ENCODE data around the gene CNTNAP2. TPM values are rescaled to one million over a fixed set of nuclear protein-coding genes. Genes with fewer than 3 reads are reported as not detected.

CNTNAP2 gene
- total RNA-seq, 4 donors from 2014 or later: 0.42 to 0.71 TPM; not detected in 2

- no peak overlapping the region for H3K4me3 ChIP-seq (ENCODE audit: low read depth, poor library complexity, severe bottlenecking)
- intact Hi-C loops (cut with DNase I; ENCODE audit: low total_unique reads): no loop called here
- no peak for DNase-seq (ENCODE audit: low spot score in 2 of 2)
These were observed 1393.1 kb downstream of the CNTNAP2 start for GRCh38 chr7:147509541-147510200.

GRCh38 chr7:147510201-147510542, 1393.6 kb downstream of the CNTNAP2 start:
- H3K4me3 ChIP-seq (ENCODE audit: low read depth, poor library complexity, severe bottlenecking): no peak overlapping the region
- no peak for DNase-seq (ENCODE audit: low spot score in 2 of 2)
- intact Hi-C loops (cut with DNase I; ENCODE audit: low total_unique reads): no loop called here
- no peak for TF ChIP-seq POLR2A (IDR thresholded peaks at IDR 0.05)
- no peak for TF ChIP-seq CTCF (IDR thresholded peaks at IDR 0.05)

More at GRCh38 chr7:147509541-147510200, 1393.1 kb downstream of the CNTNAP2 start:
- no peak for TF ChIP-seq CTCF (IDR thresholded peaks at IDR 0.05)
- TF ChIP-seq POLR2A (IDR thresholded peaks at IDR 0.05): no peak
- 76 to 78% methylated on average over 4 of the region's 4 CpGs for WGBS, 2 donors

- TF ChIP-seq CTCF (IDR thresholded peaks at IDR 0.05) (no peak), POLR2A (IDR thresholded peaks at IDR 0.05) (no peak)
- H3K4me3 ChIP-seq (ENCODE audit: low read depth, poor library complexity, severe bottlenecking): no peak overlapping the region
- DNase-seq (ENCODE audit: low spot score in 2 of 2): no peak
- WGBS, 2 donors: 68 to 77% methylated on average over 4 of the region's 4 CpGs
- intact Hi-C loops (cut with DNase I; ENCODE audit: low total_unique reads): no loop called here
These were observed 1394.3 kb downstream of the CNTNAP2 start for GRCh38 chr7:147510923-147511322.

GRCh38 chr7:147513451-147513850, 1396.8 kb downstream of the CNTNAP2 start:
- no peak for DNase-seq (ENCODE audit: low spot score in 2 of 2)
- intact Hi-C loops (cut with DNase I; ENCODE audit: low total_unique reads): no loop called here
- 61 to 81% methylated on average over 4 of the region's 4 CpGs for WGBS, 2 donors
- no peak for TF ChIP-seq POLR2A (IDR thresholded peaks at IDR 0.05)
- H3K4me3 ChIP-seq (ENCODE audit: low read depth, poor library complexity, severe bottlenecking): no peak overlapping the region

- TF ChIP-seq CTCF (IDR thresholded peaks at IDR 0.05) (no peak), POLR2A (IDR thresholded peaks at IDR 0.05) (no peak)
- no peak overlapping the region for H3K4me3 ChIP-seq (ENCODE audit: low read depth, poor library complexity, severe bottlenecking)
- 96 to 97% methylated on average over 2 of the region's 2 CpGs for WGBS, 2 donors
- DNase-seq (ENCODE audit: low spot score in 2 of 2): no peak
- intact Hi-C loops (cut with DNase I; ENCODE audit: low total_unique reads): loop anchor here (2.0 kb wide), 1 partner anchor 20 kb away; no protein-coding TSS in a partner anchor
These were observed 1399.8 kb downstream of the CNTNAP2 start for GRCh38 chr7:147516391-147516790.

- no peak overlapping the region for H3K4me3 ChIP-seq (ENCODE audit: low read depth, poor library complexity, severe bottlenecking)
- intact Hi-C loops (cut with DNase I; ENCODE audit: low total_unique reads): no loop called here
- no peak for TF ChIP-seq POLR2A (IDR thresholded peaks at IDR 0.05)
- no peak for TF ChIP-seq CTCF (IDR thresholded peaks at IDR 0.05)
These were observed 1402.5 kb downstream of the CNTNAP2 start for GRCh38 chr7:147519062-147519461.

More at GRCh38 chr7:147519062-147519461, 1402.5 kb downstream of the CNTNAP2 start:
- 37 to 54% methylated on average over 6 of the region's 6 CpGs for WGBS, 2 donors
- DNase-seq (ENCODE audit: low spot score in 2 of 2): no peak

Data from lower leg skin (tissue), 4 donors.